ENCODE data around the gene MYO18B.
"Not testable (repeated sequence)": the region's sequence is repeated elsewhere in the genome, so short reads cannot be mapped to it uniquely, and the experiment has no call there.

MYO18B gene

DNA sequence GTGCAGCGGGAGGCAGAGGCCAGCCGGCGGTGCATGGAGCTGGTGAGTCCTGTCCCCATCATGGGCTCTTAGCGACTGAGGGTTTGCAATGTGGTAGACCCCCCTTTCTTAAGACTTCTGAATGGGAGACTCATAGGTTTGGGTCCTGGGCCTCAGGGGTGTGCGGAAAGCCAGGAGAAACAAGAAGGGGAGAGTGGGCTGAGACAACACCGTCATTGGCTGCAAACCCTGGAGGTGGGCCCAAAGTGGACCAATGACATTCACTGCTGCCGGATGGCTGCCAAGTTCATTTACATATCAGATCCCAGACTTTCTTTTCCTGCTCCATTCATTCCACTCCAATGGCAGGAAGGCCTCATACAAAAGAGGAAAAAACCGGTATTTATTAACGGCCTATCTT is 213.3 kb downstream of the MYO18B start:
- DNase-seq = no peak

DNA sequence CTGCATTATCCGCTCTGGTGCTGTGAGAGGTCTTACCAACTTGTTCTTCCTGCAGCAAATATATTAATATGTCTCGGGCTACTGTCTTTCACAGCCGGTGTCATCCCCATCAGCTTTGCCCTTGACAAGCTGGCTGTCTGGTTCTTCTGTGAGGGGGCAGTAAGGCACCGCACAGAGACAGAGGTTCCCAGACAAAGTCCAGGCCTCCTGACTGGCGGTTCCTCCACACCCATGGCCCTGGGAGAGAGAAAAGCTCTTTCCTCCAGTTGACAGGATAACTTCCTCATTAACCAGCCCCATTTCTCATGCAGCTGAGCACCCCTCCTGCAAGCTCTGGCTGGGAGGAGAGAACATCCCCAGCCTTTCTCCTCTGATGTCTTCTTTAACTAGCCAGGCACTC is 214.8 kb downstream of the MYO18B start:
- no peak for DNase-seq

DNA sequence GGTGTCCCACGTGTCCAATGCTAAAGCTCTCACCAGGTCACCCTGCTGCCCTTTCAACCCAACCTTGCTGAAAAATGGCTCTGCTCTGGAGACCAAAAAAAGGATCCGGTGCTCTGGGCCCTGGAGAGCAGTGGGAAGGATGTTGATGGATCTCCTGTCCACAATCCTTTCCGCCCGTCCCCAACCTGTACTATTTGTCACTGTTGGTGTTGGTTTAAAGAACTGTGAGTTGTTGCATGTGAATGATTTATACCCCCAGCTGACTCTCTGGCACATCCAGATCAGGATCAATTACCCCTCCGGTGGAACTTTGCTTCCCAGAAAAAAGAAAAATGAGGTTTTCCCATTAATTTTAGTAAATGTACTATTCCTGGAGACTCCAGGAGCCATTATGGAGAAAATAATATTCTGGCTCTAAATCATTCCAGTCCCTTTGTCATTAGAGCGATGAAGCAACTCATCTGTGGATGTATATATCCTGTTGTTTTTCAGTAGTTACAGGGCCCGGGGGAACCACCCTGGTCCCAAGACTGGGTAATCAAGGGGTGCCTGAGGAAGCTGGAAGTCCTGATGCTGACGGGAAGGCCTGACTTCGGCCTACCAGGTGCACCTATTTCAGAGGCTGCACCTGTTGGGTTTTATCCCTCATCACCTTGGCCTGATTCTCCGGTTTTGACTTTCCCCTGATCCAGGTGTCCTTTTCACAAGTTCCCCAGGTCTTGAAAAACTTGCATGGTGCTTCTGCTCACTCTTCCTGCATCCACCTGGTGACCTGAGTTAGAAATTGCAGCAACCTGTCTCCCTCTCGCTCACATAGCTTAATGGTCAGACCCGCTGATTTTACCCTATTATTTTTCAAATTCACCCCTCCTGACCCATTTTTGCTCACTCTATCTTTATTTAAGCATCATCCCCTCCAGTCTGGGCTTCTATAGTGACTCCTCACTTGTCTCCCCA is 218.1 kb downstream of the MYO18B start:
- DNase-seq = no peak

DNA sequence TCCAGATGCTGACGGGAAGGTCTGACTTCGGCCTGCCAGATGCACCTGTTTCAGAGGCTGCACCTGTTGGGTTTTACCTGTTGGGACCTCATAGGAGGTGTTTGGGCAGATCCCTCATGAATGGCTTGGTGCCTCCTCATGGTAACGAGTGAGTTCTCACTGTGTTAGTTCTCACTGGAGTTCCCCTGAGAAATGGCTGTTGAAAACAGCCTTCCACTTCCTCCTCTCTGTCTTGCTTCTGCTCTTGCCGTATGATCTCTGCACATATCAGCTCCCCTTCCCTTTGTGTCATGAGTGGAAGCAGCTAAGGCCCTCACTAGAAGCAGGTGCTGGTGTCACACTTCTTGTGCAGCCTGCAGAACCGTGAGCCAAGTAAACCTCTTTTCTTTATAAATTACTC is 219.7 kb downstream of the MYO18B start:
- DNase-seq = no peak

DNA sequence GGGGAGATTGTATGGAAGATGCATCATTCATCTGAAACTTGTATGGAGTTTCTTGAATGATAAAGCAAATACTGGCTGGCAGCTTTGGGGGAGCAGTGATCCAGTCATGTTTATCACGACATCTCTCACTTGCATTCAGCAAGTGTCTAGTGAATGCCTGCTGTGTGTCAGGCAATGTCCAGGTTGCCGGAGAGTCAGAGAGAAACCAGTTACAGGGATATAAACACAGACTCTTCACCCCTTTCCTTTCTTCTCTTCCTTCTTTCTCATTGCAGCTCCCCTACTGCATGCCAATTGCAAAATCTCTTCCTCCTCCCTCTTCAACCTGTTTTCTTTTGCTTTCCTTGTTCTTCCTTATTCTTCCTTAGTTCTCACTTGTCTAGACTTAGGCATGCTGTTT is 220.7 kb downstream of the MYO18B start:
- DNase-seq = no peak

DNA sequence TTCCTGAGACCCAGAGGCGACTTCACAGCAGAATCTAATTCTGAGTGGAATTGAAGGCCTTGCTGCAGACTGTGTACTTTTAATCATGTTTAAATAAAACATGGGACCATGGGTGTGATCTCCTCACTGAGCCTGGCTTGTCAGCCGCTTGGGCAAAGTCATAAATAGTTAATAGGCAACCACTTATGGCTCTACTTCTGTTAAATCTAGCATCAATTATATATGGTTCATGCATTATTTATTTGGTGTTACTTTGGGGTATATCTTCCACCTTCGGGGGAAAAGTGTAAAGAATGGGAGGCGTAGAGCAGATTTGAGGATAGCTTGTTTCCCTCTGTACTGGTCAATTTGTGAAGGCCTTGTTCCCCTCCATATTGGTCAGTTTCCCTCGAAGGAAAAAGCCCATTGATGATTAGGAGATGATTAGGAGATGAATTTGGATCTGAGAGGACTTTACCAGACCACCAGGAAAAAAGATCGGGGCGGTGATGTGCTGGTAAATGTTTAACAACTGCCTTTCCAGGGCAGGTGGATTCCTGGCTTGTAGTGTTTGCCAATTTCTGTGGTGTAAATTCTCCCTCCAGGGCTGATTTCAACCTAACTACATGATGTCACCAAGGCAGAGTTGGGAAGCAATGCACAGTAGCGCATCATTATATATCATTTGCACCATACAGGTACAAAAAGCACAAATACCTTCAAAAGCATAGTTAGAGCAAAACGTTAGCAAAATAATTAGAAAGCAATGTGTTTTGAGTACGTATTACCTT is 223.2 kb downstream of the MYO18B start:
- DNase-seq = no peak

DNA sequence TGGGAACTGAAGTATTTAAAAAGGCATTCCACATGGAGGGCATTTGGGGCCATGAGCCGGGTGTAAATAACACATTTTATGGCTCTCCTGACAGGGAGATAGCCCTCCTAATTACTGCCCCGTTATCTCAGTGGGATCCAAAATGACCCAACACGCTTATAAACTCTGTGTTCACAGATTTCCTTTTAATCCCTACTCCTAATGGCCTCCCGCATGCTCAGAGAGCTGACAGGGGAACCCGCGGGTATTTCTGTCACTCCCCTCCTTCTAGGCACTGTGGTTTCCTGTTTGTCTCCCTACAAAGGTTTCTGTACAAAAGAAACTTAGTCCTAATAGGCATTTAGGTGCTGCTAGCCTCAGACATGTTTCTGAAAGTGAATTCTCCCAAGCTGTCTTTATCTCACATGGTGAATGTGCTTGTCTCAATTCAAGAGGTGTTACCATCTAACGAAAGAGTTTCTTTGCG is 224.5 kb downstream of the MYO18B start:
- no peak for DNase-seq

DNA sequence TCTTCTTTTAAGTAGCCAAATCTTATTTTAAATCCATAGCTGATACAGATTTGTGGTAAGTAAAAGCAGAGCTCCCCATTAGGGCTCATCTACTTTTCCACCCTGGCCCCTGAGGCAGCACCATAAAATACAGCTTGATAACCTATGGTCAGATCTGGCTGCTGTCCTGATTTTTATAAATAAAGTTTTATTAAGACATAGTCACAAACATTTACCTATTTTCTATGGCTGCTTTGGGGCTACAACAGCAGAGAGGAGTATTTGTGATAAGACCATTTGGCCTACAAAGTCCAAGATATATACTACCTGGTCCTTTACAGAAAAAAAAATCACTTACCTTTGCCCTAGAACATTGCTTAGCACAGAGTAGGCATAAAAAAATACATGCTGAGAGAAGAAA is 227.3 kb downstream of the MYO18B start:
- DNase-seq = no peak

DNA sequence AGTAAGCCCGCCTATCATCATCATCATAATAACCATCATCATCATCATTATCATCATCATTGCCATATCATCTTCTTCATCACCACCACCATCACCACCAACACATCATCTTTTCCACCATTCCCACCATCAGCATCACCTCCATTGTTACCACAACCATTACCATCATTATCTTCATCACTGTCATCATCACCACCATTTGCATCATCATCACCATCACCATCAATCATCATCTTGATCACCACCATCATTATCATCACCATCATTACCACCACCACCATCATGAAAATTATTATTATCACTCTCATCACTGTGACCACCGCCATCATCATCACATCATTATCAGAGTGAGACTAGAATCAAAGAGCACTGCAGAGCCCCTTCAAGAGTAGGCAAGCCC is 227.9 kb downstream of the MYO18B start:
- DNase-seq = no peak

DNA sequence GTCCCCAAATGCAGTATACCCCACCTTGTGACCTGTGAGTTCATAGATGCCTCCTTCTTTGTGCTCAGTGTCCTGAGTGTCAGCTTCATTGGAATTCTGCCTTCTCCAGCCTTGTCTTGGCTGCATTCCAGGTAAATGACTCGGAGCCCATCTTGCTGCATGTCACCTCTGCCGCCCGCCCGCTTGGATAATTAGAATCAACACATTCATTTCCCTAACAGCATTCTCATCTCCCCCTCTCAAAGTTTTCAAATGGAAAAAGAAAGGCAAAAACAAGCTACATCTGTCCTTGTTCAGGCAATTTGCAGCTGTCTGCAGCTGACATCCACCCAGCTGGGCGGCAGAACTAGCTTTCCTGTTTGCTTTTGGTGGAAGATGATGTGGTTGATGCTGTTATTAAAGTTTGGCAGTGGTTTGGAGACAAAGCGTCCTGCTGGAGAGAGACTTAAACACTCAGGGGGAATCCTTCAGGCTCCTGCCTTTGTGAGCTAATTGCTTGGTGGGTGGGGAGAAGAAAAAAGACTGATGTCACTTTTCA is 228.5 kb downstream of the MYO18B start:
- DNase-seq = no peak

DNA sequence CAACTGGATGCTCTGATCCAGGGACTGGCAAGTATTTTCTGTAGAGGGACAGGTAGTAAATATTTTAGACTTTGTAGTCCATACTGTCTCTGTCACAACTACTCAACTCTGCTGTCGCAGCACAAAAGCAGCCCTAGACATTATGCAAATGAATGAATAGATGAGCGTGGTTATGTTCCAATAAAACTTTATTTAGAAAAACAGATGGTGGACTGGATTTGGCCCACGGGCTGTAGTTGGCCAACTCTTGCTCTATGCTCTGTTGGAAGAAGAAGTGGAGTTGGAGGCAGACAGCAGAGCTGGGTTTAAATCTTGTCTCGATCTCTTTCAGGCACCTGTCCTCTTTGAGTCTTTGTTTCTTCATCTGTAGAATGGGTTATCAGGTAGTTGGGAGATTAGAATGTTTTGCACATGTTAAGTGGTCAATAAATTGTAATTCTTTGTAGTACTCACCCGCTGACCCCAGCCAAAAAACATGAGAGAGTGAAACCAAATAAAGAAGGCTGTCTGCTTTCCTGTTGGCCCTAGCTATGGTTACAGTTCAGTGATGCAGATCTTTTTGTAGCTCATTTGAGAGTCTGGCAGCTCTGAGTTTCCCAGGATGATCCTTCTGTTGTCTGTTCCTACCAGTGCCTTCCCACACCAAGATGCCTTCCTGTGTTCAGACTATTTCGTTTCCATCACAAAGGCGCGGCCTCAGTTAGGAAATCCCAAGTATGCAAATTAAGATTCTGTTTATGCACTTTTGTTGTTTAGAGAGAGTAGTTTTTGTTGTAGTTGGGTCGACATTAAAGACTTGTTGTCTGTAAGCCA is 229.2 kb downstream of the MYO18B start:
- no peak for DNase-seq

DNA sequence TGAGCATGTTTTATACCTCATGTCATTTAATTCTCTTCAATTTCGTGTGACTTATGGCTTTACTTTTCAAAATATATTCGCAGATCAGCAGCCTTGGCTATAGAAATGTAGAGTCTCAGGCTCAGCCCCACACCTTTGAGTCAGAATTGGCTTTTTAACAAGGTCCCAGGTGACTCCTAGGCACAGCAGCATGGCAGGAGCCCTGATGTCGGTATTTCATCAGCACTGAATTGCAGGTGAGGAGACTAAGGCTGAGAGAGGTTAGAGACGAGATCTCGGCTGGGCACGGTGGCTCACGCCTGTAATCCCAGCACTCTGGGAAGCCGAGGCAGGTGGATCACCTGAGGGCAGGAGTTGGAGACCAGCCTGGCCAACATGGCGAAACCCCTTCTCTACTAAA is 230.4 kb downstream of the MYO18B start:
- no peak for DNase-seq

DNA sequence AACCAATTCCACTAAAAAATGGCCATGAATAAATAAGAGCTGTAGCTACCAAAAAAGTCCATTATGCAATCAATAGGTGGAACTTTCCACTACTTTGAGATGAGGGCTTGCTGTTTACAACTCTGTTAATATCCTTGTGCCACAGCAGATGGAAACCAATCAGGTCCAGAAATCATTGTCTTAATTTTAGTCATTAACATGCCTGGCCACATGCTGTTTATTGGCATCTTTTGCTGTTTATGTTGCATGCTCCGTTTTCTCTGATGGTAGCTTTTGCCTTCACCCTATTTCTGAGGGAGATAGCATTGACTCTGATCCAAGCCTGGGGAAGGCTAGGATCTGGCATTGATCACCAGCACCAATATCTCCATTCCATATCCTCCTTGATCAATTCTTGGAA is 234.4 kb downstream of the MYO18B start:
- DNase-seq = no peak

DNA sequence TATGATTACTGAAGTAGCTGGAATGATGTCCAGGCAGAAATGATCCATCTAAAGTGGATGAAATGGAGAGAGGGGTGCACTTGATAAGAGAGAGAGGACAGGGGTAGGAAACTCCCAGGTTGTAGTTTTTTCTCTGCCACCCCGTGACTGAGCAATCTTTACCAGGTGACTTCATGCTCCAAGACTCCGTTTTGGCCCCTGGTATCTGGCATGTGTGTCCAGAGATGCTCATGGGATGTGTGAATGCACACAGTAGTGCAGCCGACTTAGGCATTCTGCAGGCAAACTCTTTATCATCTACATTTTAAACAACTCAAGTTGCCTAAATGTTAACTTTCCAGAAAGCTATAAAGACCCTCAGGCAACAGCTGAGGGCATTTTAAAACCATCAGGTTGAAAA is 238.0 kb downstream of the MYO18B start:
- DNase-seq = no peak

DNA sequence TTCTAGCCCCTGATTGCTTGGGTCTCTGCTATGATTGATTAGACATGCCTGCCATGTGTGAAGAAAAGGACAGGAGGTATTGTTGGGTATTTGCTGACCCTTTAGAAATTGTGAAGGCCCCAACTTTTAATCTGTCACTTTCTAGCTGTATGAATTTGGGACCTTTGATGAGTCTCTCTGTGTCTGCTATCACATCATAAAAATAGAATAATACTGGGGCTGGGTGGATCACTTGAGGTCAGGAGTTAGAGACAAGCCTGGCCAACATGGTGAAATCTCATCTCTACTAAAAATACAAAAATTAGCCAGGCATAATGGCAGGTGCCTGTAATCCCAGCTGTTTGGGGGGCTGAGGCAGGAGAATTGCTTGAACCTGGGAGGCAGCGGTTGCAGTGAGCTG is 242.9 kb downstream of the MYO18B start:
- not testable (repeated sequence) for DNase-seq

DNA sequence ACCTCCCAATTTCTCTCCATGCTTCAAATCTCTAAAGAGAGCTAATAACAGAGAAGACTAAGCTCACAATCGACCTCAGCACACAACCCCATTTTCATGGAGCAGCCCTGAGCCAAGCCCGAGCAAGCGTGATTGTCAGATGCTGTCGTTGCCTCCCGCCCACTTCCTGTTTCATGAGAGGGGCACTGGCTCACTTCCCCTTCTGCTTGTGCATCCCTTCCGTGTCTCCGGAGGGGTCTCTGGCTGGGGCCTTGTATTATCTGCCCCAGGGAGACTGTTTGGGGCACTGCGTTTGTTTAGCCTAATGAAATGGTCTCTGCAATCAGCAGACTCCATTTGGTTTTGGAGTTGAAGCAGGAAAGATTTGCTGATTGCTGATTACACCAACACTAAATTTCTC is 246.0 kb downstream of the MYO18B start:
- no peak for DNase-seq

DNA sequence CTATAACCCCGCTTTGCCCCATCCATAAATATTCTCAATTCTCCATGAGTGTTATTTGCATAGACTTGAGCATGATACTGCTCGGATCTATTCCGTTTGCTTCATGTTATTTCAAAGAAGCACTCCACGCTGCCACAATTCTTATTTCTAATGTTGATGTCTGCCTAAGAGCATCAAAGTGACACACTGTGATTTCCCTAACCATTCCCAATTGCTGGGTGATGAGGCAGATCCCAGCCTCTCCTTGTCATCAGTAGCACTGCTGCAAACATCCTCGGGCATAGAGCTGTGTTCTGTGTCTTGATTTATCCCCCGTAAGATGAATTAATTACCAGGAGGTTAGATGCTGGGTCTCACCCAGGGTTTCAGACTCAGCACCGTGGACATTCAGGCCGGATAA is 249.0 kb downstream of the MYO18B start:
- no peak for DNase-seq

DNA sequence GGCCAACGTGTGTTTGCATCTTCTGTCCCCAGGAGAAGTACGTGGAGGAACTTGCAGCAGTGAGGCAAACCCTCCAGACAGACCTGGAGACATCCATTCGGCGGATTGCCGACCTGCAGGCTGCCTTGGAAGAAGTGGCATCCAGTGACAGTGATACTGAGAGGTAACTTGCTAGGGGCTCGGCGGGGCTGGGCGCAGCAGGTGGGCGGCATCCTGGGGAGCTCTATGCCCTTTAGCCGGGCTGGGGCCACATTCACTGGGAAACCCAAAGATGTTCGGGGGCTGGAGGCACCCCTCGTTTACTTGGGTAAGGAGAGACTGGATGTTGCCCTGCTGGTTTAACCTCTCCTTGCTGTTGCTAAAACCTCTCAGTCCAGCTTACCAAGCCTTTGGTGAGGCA is 250.3 kb downstream of the MYO18B start:
- DNase-seq = no peak

DNA sequence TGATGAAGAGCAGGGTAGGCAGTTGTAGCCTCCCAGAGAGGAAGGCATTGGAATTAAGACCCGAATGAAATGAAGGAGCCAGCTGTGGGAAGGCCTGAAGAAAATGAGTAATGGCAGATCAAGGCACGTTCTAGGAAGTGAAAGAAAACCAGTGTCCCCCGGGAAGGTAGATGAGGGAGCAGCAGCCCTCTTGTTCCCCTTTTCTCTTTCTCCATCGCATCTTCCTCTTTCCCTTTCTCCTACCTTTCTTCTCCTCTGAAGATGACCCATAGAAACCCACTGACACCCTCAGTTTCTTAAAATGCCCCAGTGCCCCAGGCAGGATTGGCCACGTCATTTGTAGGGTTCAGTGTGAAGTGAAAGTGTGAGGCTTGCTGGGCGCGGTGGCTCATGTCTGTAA is 254.7 kb downstream of the MYO18B start:
- no peak for DNase-seq

DNA sequence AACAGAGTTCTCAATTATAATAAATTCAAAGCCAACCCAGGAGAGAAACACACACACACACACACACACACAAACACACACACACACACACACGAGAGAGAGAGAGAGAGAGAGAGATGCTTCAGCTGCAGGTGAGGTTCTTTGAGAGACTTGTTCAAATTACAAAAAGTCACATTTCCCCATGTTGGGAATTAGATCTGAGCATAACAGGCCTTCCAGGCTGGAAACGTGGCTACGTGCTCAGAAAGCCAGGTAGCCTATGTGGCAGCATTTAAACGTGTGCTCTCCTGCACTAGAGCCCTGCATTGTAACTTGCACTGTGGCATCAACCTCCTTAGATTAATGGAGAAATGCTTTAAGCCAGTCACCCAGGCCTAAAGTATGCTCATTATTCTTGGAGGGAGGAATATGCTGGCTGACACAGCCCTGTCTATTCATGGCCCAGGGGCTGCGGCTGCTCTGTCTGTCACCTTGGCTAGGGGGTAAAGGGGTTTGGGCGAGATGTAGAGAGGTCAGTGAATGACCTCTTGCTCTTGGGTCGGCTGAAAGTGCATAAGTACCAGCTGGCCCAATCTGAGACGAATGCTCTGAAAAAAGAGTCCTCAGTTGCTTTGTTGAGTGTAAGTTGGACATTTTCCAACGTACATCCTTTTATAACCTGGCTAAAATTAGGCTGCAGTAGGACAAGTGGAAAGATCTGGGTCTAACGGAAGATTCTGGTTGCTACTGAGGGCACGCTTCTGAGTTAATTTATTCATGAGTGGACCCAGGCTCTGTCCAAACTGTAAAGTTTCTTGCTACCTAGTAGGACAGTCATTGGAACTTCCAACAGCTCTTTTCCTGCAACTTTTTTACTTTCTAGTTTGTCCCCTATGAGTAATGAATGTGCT is 256.1 kb downstream of the MYO18B start:
- no peak for DNase-seq

DNA sequence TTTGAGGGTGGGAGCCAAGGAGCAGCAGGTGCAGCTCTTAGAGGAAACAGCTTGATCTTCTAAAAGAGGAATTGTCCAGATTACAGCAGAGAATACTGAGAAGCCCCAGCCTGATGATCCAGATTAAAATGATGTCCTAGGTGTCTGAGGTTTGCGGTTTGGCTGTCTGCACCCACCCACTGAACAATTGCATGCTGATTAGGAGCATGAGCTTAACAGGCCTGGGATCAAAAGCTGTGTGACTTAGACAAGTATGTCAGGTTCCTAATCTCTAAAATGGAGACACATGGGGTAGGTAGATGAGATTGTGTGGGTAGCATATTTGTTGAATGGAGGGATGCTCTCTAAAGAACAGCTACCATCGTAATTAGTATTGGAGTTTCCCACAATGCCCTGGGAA is 260.5 kb downstream of the MYO18B start:
- no peak for DNase-seq

DNA sequence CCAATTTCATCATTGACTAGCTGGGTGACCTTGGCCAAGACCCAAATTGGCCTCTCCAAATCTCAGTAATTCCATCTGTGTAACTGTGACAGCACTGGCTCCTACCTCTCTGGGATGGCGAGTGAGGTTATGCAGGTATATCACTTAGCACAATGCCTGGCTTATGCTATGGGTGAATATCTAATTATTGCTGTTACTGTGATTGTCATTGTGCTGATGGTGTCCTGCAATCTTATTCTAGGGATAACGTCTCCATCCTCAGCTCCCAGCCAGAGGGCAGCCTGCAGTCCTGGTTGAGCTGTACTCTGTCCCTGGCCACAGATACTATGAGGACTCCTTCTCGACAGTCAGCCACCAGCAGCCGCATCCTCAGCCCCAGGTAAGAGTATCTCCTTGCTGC is 262.5 kb downstream of the MYO18B start:
- DNase-seq = no peak
